AG04449 (cell line): ENCODE measurements around the gene NET1.

Experiments used
- CTCF ChIA-PET: fragments of 350-600 bp; formaldehyde crosslinking; extraction: SDS; loops from one replicate; lab custom pipeline; 2021; ENCODE audit warnings: antibody characterized with exemption; lab: Yijun Ruan, JAX
- POLR2A ChIA-PET: fragments of 400-600, 350-600 bp; formaldehyde crosslinking; extraction: SDS; loops from one replicate; lab custom pipeline; 2020; ENCODE audit warnings: antibody characterized with exemption, inconsistent platforms; lab: Yijun Ruan, JAX
- DNase-seq: peaks from one replicate; pipeline ENCODE4 v3.0.0-alpha.2; 2010; ENCODE audit warnings: low read depth, low spot score
- H3K4me3 ChIP-seq: 2 replicates; pipeline ENCODE4 v1.5.1; 2011; ENCODE audit warnings: low read depth, mild to moderate bottlenecking, control low read depth, low read length
- TF ChIP-seq, protein P1 (sequence below): IDR thresholded peaks from one replicate; pipeline ENCODE4 v1.5.1; 2011; ENCODE audit warnings: mild to moderate bottlenecking, moderate library complexity, low read length, control low read depth, inconsistent platforms; ENCODE audit not compliant: insufficient read depth; ENCODE audit errors: missing control alignments

Gene NET1

DNA sequence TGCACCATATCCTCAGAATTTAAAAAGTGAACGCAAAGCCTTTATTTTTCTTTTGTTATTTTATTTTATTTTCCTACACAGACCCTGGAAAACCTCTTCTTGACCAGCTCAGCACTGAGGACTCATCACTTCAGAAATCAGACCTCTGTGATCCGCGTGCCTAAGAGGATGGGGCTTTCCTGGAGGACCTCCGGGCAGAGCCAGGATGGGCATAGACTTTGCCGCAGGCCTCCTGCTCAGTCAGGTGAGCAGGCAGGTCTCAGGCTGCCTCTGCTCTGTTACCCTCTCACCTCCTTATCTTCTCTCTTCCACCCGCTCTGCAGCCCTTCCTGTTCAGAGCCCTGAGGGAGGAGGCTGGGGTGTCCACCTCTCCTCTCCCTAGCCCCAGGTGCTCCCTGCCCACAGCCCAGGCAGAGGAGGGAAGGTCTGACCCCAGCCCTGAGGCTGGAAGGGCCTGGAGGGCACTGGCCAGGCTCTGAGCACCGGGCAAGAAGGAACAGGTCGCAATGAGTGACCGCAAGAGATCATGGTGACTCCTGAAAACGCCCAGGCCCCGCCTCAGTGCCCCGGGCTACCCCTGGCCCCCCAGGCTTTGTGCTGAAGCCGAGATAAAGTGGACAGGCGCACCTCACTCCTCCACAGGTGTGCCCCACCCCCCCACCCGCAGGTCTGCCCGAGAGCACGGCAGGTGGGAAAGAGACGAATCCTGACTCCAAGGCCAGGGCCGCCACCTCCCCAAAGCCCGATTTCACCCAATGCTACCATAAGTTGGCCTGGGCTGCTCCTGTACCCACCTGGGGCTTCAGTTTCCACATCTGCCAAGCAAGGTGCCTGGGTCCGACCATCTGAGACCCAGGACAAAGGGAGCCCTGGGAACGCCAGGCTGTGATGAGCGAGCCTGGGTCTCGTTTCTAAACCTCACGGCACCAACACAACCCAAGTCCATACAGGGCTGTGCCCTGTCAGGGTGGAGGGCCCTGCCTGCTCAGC, 84.2 kb downstream of the NET1 start:
- CTCF ChIA-PET: interaction anchor here (0.9 to 1.4 kb wide), 2 partner anchors 12 to 127 kb away, joined by 3 to 4 read pairs; no protein-coding TSS in a partner anchor
- TF ChIP-seq, protein P1, sequence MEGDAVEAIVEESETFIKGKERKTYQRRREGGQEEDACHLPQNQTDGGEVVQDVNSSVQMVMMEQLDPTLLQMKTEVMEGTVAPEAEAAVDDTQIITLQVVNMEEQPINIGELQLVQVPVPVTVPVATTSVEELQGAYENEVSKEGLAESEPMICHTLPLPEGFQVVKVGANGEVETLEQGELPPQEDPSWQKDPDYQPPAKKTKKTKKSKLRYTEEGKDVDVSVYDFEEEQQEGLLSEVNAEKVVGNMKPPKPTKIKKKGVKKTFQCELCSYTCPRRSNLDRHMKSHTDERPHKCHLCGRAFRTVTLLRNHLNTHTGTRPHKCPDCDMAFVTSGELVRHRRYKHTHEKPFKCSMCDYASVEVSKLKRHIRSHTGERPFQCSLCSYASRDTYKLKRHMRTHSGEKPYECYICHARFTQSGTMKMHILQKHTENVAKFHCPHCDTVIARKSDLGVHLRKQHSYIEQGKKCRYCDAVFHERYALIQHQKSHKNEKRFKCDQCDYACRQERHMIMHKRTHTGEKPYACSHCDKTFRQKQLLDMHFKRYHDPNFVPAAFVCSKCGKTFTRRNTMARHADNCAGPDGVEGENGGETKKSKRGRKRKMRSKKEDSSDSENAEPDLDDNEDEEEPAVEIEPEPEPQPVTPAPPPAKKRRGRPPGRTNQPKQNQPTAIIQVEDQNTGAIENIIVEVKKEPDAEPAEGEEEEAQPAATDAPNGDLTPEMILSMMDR: no peak
- no peak for DNase-seq
- POLR2A ChIA-PET: no interaction called here
- no peak overlapping the region for H3K4me3 ChIP-seq

DNA sequence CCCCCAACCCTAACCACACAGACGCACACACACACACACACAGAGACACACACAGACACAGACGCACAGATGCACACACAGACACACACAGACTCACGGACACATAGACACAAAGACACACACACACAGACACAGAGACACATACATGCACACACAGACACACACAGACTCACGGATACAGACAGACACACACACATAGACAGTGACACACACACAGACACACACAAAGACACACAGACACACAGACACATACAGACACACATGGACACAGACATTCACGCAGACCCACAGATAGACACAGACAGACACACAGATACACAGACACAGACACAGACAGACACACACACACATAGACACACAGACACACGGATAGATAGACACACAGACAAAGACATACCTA, 84.9 kb downstream of the NET1 start:
- H3K4me3 ChIP-seq: no peak overlapping the region
- TF ChIP-seq, protein P1: no peak
- DNase-seq: no peak
- ChIA-PET POLR2A (no interaction called here), CTCF (no interaction called here)

DNA sequence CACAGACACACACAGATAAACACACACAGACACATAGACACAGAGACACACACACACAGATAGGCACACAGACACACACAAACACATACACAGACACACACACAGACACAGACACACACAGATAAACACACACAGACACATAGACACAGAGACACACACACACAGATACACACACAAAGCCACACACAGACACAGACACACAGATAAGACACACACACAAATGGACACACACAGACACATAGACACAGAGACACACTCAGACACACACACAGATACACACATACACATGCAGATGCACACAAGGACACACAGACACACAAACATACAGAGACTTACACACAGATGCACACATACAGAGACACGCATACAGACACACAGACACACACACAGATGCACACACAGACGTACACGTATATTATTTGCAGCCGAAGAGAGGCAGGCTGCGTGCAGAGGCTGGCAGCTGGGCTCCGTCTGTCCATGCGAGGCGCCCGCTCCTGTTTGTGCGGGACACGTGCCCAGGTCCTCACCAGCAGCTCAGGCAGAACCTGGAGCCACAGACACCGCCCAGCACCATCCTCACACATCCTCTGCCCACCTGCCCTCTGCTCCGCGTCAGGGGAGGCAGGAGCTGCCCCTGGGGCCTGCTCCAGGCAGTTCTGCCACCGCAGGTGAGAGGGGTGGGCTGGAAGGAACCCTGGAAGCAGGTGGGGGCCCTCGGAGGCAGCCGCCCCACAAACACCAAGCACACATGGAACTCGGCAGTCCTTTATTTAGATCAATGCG, 85.8 kb downstream of the NET1 start:
- TF ChIP-seq, protein P1: no peak
- no peak overlapping the region for H3K4me3 ChIP-seq
- DNase-seq: no peak
- ChIA-PET POLR2A (no interaction called here), CTCF (no interaction called here)

DNA sequence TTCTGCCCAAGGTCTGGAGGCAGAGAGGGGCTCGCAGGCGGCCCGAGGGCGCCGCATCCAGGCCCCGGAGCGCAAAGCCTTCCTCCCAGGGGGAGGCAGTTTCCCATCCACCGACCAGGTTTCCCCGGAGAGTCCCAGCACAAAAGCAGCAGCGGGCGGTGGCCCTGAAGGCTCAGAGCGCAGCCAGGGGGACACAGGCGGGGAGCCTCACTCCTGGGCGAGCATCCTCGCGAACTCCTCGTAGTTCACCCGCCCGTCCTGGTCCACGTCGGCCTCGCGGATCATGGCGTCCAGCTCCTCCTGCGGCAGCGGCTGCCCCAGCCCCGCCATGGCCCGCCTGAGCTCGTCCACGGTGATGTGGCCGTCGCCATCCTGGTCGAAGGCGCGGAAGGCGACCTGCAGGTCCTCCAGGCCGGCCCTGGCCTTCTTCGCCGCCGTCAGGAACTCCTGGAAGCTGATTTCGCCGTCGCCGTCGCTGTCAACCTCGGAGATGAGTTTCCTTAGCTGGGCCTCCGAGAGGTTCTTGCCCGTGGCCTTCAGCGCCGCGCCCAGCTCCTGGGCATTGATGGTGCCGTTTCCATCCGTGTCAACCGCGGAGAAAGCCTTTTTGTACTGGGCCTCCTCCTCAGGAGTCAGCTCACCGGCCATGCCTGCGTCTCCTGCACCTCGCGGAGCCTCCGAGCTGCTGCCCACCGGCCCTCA, 86.6 kb downstream of the NET1 start:
- no peak for DNase-seq
- no peak overlapping the region for H3K4me3 ChIP-seq
- CTCF ChIA-PET: no interaction called here
- POLR2A ChIA-PET: no interaction called here
- TF ChIP-seq, protein P1: no peak

DNA sequence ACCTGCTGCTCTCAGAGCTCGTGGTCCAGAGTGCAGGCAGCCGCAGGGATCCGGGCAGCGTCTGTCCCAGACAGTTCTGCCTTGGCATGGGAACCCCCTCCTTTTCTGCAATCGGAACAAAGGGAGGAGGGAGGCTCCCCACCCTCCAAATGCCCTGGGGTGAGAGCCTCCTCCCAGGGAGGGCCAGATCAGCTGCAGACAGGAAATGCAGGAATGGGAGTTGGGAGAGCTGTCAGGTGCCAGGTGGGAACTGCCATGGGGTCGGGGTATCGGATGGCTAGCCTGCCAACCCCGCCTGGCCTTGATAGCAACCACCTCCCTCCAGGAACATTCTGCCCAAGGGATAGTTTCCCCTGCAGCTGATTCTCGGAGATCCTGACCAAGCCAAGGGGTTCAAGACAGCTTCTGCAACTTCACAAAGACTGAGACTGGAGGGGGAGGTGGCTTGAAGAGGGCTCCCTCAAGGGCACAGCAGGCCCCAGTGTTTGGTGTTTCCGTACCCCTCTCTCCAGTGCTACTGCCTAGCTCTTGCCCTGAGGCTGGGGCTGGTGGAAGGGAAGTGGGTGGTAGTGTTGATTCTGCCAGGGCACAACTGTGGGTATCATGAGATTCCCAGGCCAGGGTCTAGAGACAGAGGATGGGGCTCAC, 87.3 kb downstream of the NET1 start, which contains the start of gene CALML5:
Gene CALML5 (minus strand): TSS at position 78 of the 648 bp plus-strand sequence. CDS start 132 bp downstream, outside the sequence.
- no peak for DNase-seq
- no peak within 1 kb of the TSS for H3K4me3 ChIP-seq
- ChIA-PET CTCF (interaction anchor here (1.1 kb wide), 1 partner anchor 123 kb away, joined by 3 read pairs; no protein-coding TSS in a partner anchor), POLR2A (no interaction called here)
- TF ChIP-seq, protein P1: no peak
